SK-N-SH treated with all-trans-retinoic acid at 6 μM for 48 hours (cell line): ENCODE measurements around the gene CABP7.

Experiments used
- ISL1 ChIP-seq: fragments of 250-450 bp; sonication (Bioruptor Pico); IDR thresholded peaks from 2 replicates; pipeline ENCODE4 v2.1.2; 2022; ENCODE audit warnings: mild to moderate bottlenecking, moderate library complexity
- PATZ1 ChIP-seq: fragments of 250-450 bp; sonication (Bioruptor Pico); IDR thresholded peaks from 2 replicates; pipeline ENCODE4 v1.8.0; 2020; ENCODE audit warnings: mild to moderate bottlenecking, moderate library complexity, borderline replicate concordance
- RARB ChIP-seq: fragments of 250-450 bp; sonication (Bioruptor Pico); IDR thresholded peaks from 2 replicates; pipeline ENCODE4 v1.8.0; 2021; ENCODE audit warnings: mild to moderate bottlenecking, moderate library complexity
- TOX ChIP-seq: fragments of 250-450 bp; sonication (Bioruptor Pico); IDR thresholded peaks from 2 replicates; pipeline ENCODE4 v1.8.0; 2021; ENCODE audit warnings: mild to moderate bottlenecking, moderate library complexity, borderline replicate concordance
- ZFP3 ChIP-seq: fragments of 250-450 bp; sonication (Bioruptor Pico); IDR thresholded peaks from 2 replicates; pipeline ENCODE4 v1.5.0; 2020; ENCODE audit warnings: mild to moderate bottlenecking, moderate library complexity

GRCh38 chr22:29740216-29740615, 20.4 kb downstream of the CABP7 start:
- TF ChIP-seq PATZ1 (CRISPR knock-in tag) (no peak), ISL1 (CRISPR knock-in tag) (no peak), RARB (CRISPR knock-in tag) (no peak), ZFP3 (CRISPR knock-in tag) (no peak), TOX (CRISPR knock-in tag) (no peak)
